H1 (cell line): Measurements from ENCODE around the gene C1orf21. TPM values are rescaled to one million over a fixed set of nuclear protein-coding genes. Genes with fewer than 3 reads are reported as not detected.

Experiments
- CTCF ChIA-PET: fragments of 300-600 bp; sonication (Branson Sonifier 250); formaldehyde crosslinking; loops from one replicate; lab custom pipeline; 2021; ENCODE audit not compliant: partially characterized antibody; lab: Charles Lee
- POLR2A ChIA-PET: fragments of 300-600 bp; sonication (Branson Sonifier 250); formaldehyde crosslinking; loops from one replicate; lab custom pipeline; 2021; ENCODE audit warnings: inconsistent platforms; ENCODE audit not compliant: partially characterized antibody; lab: Charles Lee
- DNase-seq, 2 experiments: peaks; one replicate each; pipeline versions ENCODE4 v3.0.0 to v3.0.0-alpha.2; 2010 to 2022; ENCODE audit warnings: low spot score in 2 of 2, low read depth in 1 of 2, mixed read lengths in 1 of 2
- FAIRE-seq: peaks from 2 replicates; lab custom pipeline; 2011; peaks lifted over from hg19 to GRCh38; lab: Jason Lieb, UNC
- H2AFZ ChIP-seq: 2 replicates; pipeline ENCODE4 v1.8.1; 2012; ENCODE audit warnings: low read length, inconsistent platforms
- H2AK5ac ChIP-seq: 2 replicates; pipeline ENCODE4 v1.6.1; 2013; ENCODE audit warnings: low read depth, low read length
- H2BK120ac ChIP-seq: replicated peaks from 2 replicates; pipeline ENCODE3; 2013; ENCODE audit warnings: low read depth, low read length, inconsistent platforms
- H2BK12ac ChIP-seq: 2 replicates; pipeline ENCODE4 v1.6.1; 2013; ENCODE audit warnings: low read depth, low read length
- H2BK15ac ChIP-seq: 2 replicates; pipeline ENCODE4 v1.6.1; 2013; ENCODE audit warnings: low read length
- H2BK20ac ChIP-seq: 2 replicates; pipeline ENCODE4 v1.6.1; 2013; ENCODE audit warnings: low read length
- H2BK5ac ChIP-seq: 2 replicates; pipeline ENCODE4 v1.6.1; 2013; ENCODE audit warnings: low read depth, low read length
- H3K14ac ChIP-seq: 2 replicates; pipeline ENCODE4 v1.6.1; 2013; ENCODE audit warnings: inconsistent platforms; ENCODE audit not compliant: insufficient read length
- H3K18ac ChIP-seq: 2 replicates; pipeline ENCODE4 v1.6.1; 2013; ENCODE audit warnings: low read length; ENCODE audit errors: extremely low read depth
- H3K23ac ChIP-seq: 2 replicates; pipeline ENCODE4 v1.6.1; 2013; ENCODE audit warnings: inconsistent platforms; ENCODE audit not compliant: insufficient read length
- H3K23me2 ChIP-seq: 2 replicates; pipeline ENCODE4 v1.6.1; 2013; ENCODE audit warnings: low read depth, low read length
- H3K27ac ChIP-seq: 2 replicates; pipeline ENCODE4 v1.6.1; 2011; ENCODE audit warnings: low read depth, low read length, inconsistent platforms
- H3K27me3 ChIP-seq, 4 experiments: replicated peaks in 1 of 4; 1 replicate in 1 of 4; 2 replicates in 3 of 4; pipeline versions ENCODE4 v1.6.1 to v1.8.1; 2011 to 2013; ENCODE audit warnings: low read length in 3 of 4, mild to moderate bottlenecking in 3 of 4, inconsistent platforms in 2 of 4, mixed read lengths in 2 of 4, moderate library complexity in 1 of 4; ENCODE audit not compliant: control insufficient read depth in 3 of 4, insufficient read depth in 3 of 4; ENCODE audit errors: extremely low read depth in 1 of 4
- H3K36me3 ChIP-seq, 4 experiments: 2 replicates each; pipeline versions ENCODE4 v1.6.1 to v1.8.1; 2011 to 2013; ENCODE audit warnings: mild to moderate bottlenecking in 4 of 4, low read length in 3 of 4, moderate library complexity in 2 of 4, control low read depth in 1 of 4, inconsistent platforms in 1 of 4; ENCODE audit not compliant: insufficient read depth in 4 of 4, control insufficient read depth in 2 of 4
- H3K4ac ChIP-seq: replicated peaks from 2 replicates; pipeline ENCODE3; 2013; ENCODE audit warnings: low read length, low read depth, mixed read lengths, inconsistent platforms; ENCODE audit not compliant: insufficient read length
- H3K4me1 ChIP-seq, 4 experiments: replicated peaks in 1 of 4; 1 replicate in 1 of 4; 2 replicates in 3 of 4; pipeline versions ENCODE4 v1.6.1 to v1.8.1; 2011 to 2013; ENCODE audit warnings: low read length in 3 of 4, inconsistent platforms in 2 of 4, mixed read lengths in 1 of 4; ENCODE audit not compliant: insufficient read depth in 4 of 4, control insufficient read depth in 3 of 4
- H3K4me2 ChIP-seq, 2 experiments: 2 replicates each; pipeline versions ENCODE4 v1.6.1 to v1.8.1; 2011 to 2013; ENCODE audit warnings: low read depth in 2 of 2, low read length in 2 of 2, control low read depth in 1 of 2, inconsistent platforms in 1 of 2, mild to moderate bottlenecking in 1 of 2; ENCODE audit not compliant: insufficient read depth in 1 of 2
- H3K4me3 ChIP-seq, 4 experiments: fragments of 200-600, 300-600 bp in 1 of 4; sonication (generic), shearing (Covaris generic), sonication (Bioruptor Twin) in 1 of 4; 2 replicates each; pipeline versions ENCODE4 v1.5.1 to v1.8.1; 2011 to 2016; ENCODE audit warnings: low read length in 4 of 4, low read depth in 3 of 4, control low read depth in 2 of 4, inconsistent platforms in 2 of 4, mild to moderate bottlenecking in 2 of 4, mixed read lengths in 1 of 4, moderate library complexity in 1 of 4; ENCODE audit not compliant: insufficient read depth in 2 of 4; ENCODE audit errors: extremely low read depth in 1 of 4
- H3K56ac ChIP-seq: replicated peaks from 2 replicates; pipeline ENCODE3; 2013; ENCODE audit warnings: low read depth, mild to moderate bottlenecking, mixed read lengths, low read length, inconsistent platforms; ENCODE audit not compliant: insufficient read length
- H3K79me1 ChIP-seq: 2 replicates; pipeline ENCODE4 v1.6.1; 2013; ENCODE audit warnings: low read depth, low read length, control low read depth
- H3K79me2 ChIP-seq, 2 experiments: 2 replicates each; pipeline versions ENCODE4 v1.6.1 to v1.8.1; 2012 to 2013; ENCODE audit warnings: low read length in 2 of 2, mild to moderate bottlenecking in 2 of 2, inconsistent platforms in 1 of 2; ENCODE audit not compliant: insufficient read depth in 2 of 2, control insufficient read depth in 1 of 2
- H3K9ac ChIP-seq, 4 experiments: replicated peaks in 1 of 4; 1 replicate in 1 of 4; 2 replicates in 3 of 4; pipeline versions ENCODE4 v1.6.1 to v1.8.1; 2011 to 2013; ENCODE audit warnings: low read depth in 3 of 4, low read length in 3 of 4, control low read depth in 2 of 4, mild to moderate bottlenecking in 2 of 4, moderate library complexity in 2 of 4, inconsistent platforms in 1 of 4; ENCODE audit errors: extremely low read depth in 1 of 4
- H3K9me3 ChIP-seq, 2 experiments: 2 replicates each; pipeline versions ENCODE4 v1.6.1 to v1.8.1; 2012 to 2013; ENCODE audit warnings: mild to moderate bottlenecking in 2 of 2, moderate library complexity in 2 of 2, control low read depth in 1 of 2, inconsistent platforms in 1 of 2, low read depth in 1 of 2, low read length in 1 of 2, mixed read lengths in 1 of 2; ENCODE audit not compliant: insufficient read depth in 2 of 2
- H4K20me1 ChIP-seq, 2 experiments: replicated peaks in 1 of 2; 2 replicates each; pipeline versions ENCODE3 to v1.8.1; 2011 to 2013; ENCODE audit warnings: inconsistent platforms in 2 of 2, low read length in 2 of 2, mild to moderate bottlenecking in 1 of 2; ENCODE audit not compliant: insufficient read depth in 2 of 2, control insufficient read depth in 1 of 2
- H4K5ac ChIP-seq: 2 replicates; pipeline ENCODE4 v1.6.1; 2013; ENCODE audit warnings: low read length, low read depth, mixed read lengths, inconsistent platforms; ENCODE audit not compliant: insufficient read length
- H4K8ac ChIP-seq: 2 replicates; pipeline ENCODE4 v1.8.0; 2013; ENCODE audit warnings: mild to moderate bottlenecking, moderate library complexity, low read length, inconsistent platforms; ENCODE audit not compliant: insufficient read depth; ENCODE audit errors: extremely low read depth
- H4K91ac ChIP-seq: replicated peaks from 2 replicates; pipeline ENCODE3; 2013; ENCODE audit warnings: low read length, mixed read lengths, inconsistent platforms; ENCODE audit not compliant: insufficient read length
- CREB1 ChIP-seq: IDR thresholded peaks from 2 replicates; pipeline ENCODE4 v1.6.1; 2012; ENCODE audit warnings: inconsistent platforms
- CTBP2 ChIP-seq: IDR thresholded peaks from 2 replicates; pipeline ENCODE4 v1.7.0; 2011; ENCODE audit warnings: borderline replicate concordance, mild to moderate bottlenecking, moderate library complexity, mixed read lengths, low read length; ENCODE audit not compliant: insufficient read depth, insufficient read length
- JUND ChIP-seq: IDR thresholded peaks from 2 replicates; pipeline ENCODE4 v1.6.1; 2011; ENCODE audit warnings: mild to moderate bottlenecking, improper control_type of control experiment, low read length
- KDM4A ChIP-seq: IDR thresholded peaks from one replicate; pipeline ENCODE4 v1.7.1; 2012; ENCODE audit warnings: low read depth, mild to moderate bottlenecking, moderate library complexity, low read length, inconsistent platforms; ENCODE audit not compliant: severe bottlenecking
- POLR2A ChIP-seq, 2 experiments: IDR thresholded peaks; 1 replicate in 1 of 2; 2 replicates in 1 of 2; pipeline ENCODE4 v1.6.1; 2011; ENCODE audit warnings: low read depth in 2 of 2, low read length in 2 of 2, mild to moderate bottlenecking in 2 of 2; ENCODE audit errors: control extremely low read depth in 1 of 2
- RBBP5 ChIP-seq: IDR thresholded peaks from 2 replicates; pipeline ENCODE4 v1.7.1; 2012; ENCODE audit warnings: low read depth, mild to moderate bottlenecking, inconsistent platforms, low read length, moderate library complexity, borderline replicate concordance
- RNF2 ChIP-seq: fragments of 200-900, 300-1000 bp; sonication (generic); IDR thresholded peaks from 2 replicates; pipeline ENCODE4 v1.7.1; 2016; ENCODE audit warnings: borderline replicate concordance, low read depth, mild to moderate bottlenecking, antibody characterized with exemption, low read length; ENCODE audit not compliant: poor library complexity, severe bottlenecking; ENCODE audit errors: missing control alignments
- SIN3A ChIP-seq, 2 experiments: IDR thresholded peaks in 1 of 2; conservative IDR thresholded peaks in 1 of 2; 2 replicates each; pipeline ENCODE4 v1.6.1; 2011 to 2012; ENCODE audit warnings: low read length in 2 of 2, improper control_type of control experiment in 1 of 2, low read depth in 1 of 2, mild to moderate bottlenecking in 1 of 2
- SP4 ChIP-seq: IDR thresholded peaks from 2 replicates; pipeline ENCODE4 v1.6.1; 2012; ENCODE audit warnings: low read length, inconsistent platforms
- TAF1 ChIP-seq: IDR thresholded peaks from 2 replicates; pipeline ENCODE4 v1.6.1; 2011; ENCODE audit warnings: mild to moderate bottlenecking, low read depth, low read length
- TBP ChIP-seq: IDR thresholded peaks from 2 replicates; pipeline ENCODE4 v1.6.1; 2011; ENCODE audit warnings: low read depth, low read length, improper control_type of control experiment
- WGBS, 2 experiments: shearing (Covaris generic) in 1 of 2; methylation state at CpG; one replicate each; pipeline versions ENCODE4 v1.1.6 to v1.1.7; 2013 to 2015; ENCODE audit warnings: low lambda C conversion rate in 2 of 2, mixed read lengths in 2 of 2, inconsistent platforms in 1 of 2, low coverage in 1 of 2, missing lambda C conversion rate in 1 of 2; ENCODE audit not compliant: insufficient replicate concordance in 2 of 2, insufficient coverage in 1 of 2, insufficient read length in 1 of 2; ENCODE audit errors: extremely low coverage in 1 of 2, missing lambda C conversion rate in 1 of 2; 5-methylcytosine and 5-hydroxymethylcytosine counted together
- polyA plus RNA-seq, 7 experiments: library from polyadenylated mRNA; depleted of rRNA in 3 of 7; stranded (reverse) in 5 of 7; unstranded in 2 of 7; fragments of >200 nt in 5 of 7; fragments of 200-250 nt in 2 of 7; gene quantifications; 1 replicate in 5 of 7; 2 replicates in 1 of 7; 4 replicates in 1 of 7; pipeline versions ENCODE4 v1.2.1 to v1.2.3, GENCODE V29; 2011 to 2013; ENCODE audit warnings: missing spikeins in 2 of 7, mixed read lengths in 2 of 7
- total RNA-seq: library from RNA; stranded (reverse); fragmentation: NEBNext Ultra II Directional; extraction: Animal tissue kit (Norgen Biotek cat#: 25700); gene quantifications from 2 replicates; pipeline ENCODE4 v1.2.1, GENCODE V29; 2021

The C1orf21 gene
- total and polyA plus RNA-seq, 2 of the 8 experiments (the other 6 are each of a cell fraction or from before 2014, with no cell fraction given): 16.6 to 51.0 TPM

- H3K79me1 ChIP-seq: peaks cover 3% of the 10 kb centered on the region; the same call in 1 of the 2 replicates
- H3K18ac ChIP-seq: no peak overlapping the region
- no peaks in the 10 kb centered on the region for H4K20me1 ChIP-seq
- H2BK5ac ChIP-seq: no peak overlapping the region
- H3K79me2 ChIP-seq: 0 out of 4 replicates have a peak, but pooled peaks cover 0 to 2% of the 10 kb centered on the region in 2 experiments
- no peak overlapping the region for H2AFZ ChIP-seq
- no peak overlapping the region for H2BK12ac ChIP-seq
- POLR2A ChIA-PET: no interaction called here
- TF ChIP-seq CREB1: no peak
- no peak for TF ChIP-seq CTBP2
- no peak for TF ChIP-seq RBBP5
- TF ChIP-seq RNF2: no peak
- TF ChIP-seq JUND: no peak
- no peak for TF ChIP-seq SP4
- no peak for TF ChIP-seq TAF1
- TF ChIP-seq TBP: no peak
- TF ChIP-seq SIN3A (conservative IDR thresholded peaks at IDR 0.05 in 1 of 2, IDR thresholded peaks at IDR 0.05 in 1 of 2; ENCODE audit: low read depth in 1 of 2, low read length in 2 of 2): no peak
- TF ChIP-seq POLR2A (IDR thresholded peaks at IDR 0.05; ENCODE audit: control extremely low read depth in 1 of 2, low read depth in 2 of 2, low read length in 2 of 2): no peak
- TF ChIP-seq KDM4A: no peak
- H3K4me2 ChIP-seq: no peak overlapping the region
- no peak overlapping the region for H3K27ac ChIP-seq
- H3K23me2 ChIP-seq: no peaks in the 10 kb centered on the region
- 75% methylated on average over 4 of the region's 4 CpGs; no CpG with 5 or more reads in 1 of the 2 experiments for WGBS, 2 experiments
- H3K36me3 ChIP-seq: peaks cover 0 to under 1% (median 0%) of the 10 kb centered on the region in 4 experiments; a peak in 2 of 8 replicates
- DNase-seq: no peak
- no peak overlapping the region for H2BK120ac ChIP-seq
- H3K23ac ChIP-seq: no peak overlapping the region
- no peaks in the 10 kb centered on the region for H3K4me1 ChIP-seq
- CTCF ChIA-PET: interaction anchor here (1.5 to 1.7 kb wide), 2 partner anchors 10 to 165 kb away, joined by 3 to 4 read pairs; no protein-coding TSS in a partner anchor
- H3K27me3 ChIP-seq: no peaks in the 10 kb centered on the region
- H3K14ac ChIP-seq: no peak overlapping the region
- H4K91ac ChIP-seq: no peak overlapping the region
- no peak overlapping the region for H3K56ac ChIP-seq
- no peak overlapping the region for H3K9ac ChIP-seq
- H3K4me3 ChIP-seq: no peak overlapping the region
- FAIRE-seq: no peak
- no peak overlapping the region for H4K5ac ChIP-seq
- no peak overlapping the region for H2AK5ac ChIP-seq
- H4K8ac ChIP-seq: no peak overlapping the region
- no peak overlapping the region for H3K4ac ChIP-seq
- H2BK20ac ChIP-seq: no peak overlapping the region
- no peaks in the 10 kb centered on the region for H3K9me3 ChIP-seq
- no peak overlapping the region for H2BK15ac ChIP-seq
Observed at GRCh38 chr1:184593597-184593996, 206.8 kb downstream of the C1orf21 start.
